Activated CD4-positive, alpha-beta T cell treated with anti-CD3 and anti-CD28 coated beads for 4 hours (primary cell): Measurements from ENCODE around the gene MSI1.

Experiments
- DNase-seq, 2 donors: peaks; one replicate each; pipeline ENCODE4 v3.0.0-alpha.2; 2020

Gene MSI1

GRCh38 chr12:120376934-120377572 lies 8.1 kb upstream of the MSI1 start:
- no peak for DNase-seq

DNA sequence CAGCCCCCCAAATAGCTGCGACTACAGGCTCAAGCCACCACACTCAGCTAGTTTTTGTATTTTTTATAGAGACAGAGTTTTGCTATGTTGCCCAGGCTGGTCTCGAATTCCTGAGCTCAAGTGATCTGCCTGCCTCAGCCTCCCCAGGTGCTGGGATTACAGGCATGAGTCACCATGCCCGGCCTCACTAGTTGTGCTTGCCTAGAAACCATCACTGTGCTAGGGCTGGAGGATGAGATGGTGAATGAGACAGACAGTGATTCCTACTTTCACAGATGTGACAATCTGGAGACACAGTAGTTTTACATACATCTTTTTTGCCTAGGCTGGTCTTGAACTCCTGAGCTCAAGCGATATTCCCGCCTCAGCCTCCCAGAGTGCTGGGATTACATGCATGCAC lies 7.5 kb upstream of the MSI1 start:
- DNase-seq = no peak

DNA sequence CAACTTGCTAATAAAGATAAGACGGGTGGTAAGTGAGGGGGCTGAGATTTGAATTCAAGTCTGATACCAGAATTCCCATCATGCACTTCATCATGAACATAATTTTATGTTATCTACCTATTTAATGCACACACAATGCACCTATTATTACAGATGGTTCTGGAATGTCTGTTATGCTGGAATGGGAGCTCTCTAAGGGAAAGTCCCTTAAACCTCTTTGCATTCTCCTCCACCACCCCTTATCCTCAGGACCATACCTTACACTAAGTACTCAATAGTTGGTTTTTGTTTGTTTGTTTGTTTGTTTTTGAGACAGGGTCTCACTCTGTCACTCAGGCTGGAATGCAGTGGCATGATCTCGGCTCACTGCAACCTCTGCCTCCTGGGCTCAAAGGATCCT lies 7.0 kb upstream of the MSI1 start:
- DNase-seq = no peak

DNA sequence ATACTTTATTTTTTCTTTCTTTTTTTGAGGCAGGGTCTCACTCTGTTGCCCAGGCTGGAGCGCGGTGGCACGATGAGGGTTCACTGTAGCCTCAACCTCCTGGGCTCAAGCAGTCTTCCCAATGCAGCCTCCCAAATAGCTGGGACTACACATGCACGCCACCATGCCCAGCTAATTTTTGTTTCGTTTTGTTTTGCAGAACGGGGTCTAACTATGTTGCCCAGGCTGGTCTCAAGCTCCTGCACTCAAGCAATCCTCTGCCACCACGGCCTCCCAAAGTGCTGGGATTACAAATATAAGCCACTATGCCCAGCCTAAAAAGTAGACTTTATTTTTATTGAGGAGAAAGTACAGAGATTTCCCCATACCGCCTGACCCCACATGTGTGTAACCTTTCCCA lies 4.7 kb upstream of the MSI1 start:
- DNase-seq = no peak

DNA sequence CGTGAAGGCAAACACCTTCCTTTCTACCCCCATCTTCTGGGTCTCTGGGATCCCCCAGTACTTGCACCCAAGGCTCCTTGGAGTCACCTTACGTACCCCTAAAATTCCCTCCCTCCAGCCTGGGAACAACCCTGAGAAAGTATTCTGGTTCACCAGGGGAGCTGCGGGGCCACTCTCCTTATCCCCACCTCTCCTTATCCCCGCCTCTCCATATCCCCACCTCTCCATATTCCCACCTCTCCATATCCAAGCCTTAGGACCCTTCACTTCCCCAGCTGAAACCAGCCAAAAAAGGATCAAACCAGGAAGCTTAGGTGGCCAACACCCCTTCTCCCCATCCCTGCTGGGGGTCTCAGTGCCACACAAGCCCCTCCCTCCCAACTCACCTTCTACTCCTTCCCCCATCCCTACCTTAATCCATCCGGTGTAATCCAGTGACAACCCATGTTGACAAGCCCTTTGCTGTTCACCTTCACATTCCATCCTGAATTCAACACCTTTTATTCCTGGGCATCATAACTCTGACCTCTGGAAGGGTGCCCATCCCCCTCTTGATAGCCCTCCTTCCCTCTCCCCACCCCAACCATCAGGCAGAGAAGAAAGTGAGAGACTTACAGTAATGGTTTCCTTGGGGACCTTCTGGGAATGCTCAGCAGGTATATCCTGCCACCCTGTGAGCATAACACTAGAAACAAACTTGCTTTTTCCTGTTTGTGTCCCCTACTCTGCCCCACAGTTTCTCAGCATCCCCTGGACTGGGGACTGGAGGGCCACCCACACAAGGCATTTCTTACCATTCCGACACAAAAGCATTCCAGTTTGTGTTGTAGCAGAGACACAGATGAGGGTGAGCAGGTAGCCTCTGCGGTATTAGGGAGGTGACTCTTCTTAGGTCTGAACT lies 1.6 kb upstream of the MSI1 start:
- no peak for DNase-seq

GRCh38 chr12:120369603-120370342 lies 809 bp upstream of the MSI1 start:
- no peak for DNase-seq

DNA sequence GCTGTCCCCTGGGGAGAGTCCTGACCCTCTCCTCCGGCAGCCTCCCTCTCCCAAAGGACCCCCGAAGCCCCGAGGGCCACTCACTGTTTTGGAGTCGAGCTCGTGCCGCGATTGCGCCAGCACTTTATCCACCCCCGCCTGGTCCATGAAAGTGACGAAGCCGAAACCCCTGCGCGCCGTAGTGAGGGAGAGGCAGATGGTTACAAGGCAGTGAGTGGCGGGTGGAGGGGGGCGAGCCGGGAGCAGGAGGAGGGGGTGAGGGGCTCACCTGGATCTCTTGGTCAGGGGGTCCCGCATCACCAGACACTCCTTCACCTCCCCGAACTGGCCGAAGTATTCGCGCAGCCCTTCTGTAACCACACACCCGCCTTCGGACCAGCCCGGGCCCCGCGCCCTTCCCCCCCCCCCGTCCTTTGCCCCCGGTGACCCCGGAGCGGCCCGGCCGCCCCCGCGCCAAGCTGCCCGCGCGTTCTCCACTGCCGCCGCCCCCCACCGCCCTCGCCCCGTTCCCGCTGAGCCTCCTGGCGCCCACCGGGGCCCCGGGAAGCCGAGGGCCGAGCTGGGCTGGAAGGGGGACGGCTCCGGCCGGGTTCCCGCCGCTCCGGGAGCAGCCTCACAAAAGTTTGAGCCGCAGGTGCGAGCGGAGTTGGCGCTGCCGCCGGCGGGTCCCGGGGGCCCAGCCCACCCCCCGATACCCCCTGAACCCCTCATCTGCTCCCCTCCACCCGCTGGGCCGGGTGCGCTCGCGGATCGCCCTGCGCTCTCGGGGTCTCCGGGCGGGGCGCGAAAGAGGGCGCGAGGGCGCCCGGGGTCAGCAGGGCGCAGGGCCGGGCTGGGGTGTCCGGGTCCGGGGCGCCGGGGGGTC lies 808 bp downstream of the MSI1 start:
- peak in 1 of 2 donors; percentile 20 for DNase-seq

DNA sequence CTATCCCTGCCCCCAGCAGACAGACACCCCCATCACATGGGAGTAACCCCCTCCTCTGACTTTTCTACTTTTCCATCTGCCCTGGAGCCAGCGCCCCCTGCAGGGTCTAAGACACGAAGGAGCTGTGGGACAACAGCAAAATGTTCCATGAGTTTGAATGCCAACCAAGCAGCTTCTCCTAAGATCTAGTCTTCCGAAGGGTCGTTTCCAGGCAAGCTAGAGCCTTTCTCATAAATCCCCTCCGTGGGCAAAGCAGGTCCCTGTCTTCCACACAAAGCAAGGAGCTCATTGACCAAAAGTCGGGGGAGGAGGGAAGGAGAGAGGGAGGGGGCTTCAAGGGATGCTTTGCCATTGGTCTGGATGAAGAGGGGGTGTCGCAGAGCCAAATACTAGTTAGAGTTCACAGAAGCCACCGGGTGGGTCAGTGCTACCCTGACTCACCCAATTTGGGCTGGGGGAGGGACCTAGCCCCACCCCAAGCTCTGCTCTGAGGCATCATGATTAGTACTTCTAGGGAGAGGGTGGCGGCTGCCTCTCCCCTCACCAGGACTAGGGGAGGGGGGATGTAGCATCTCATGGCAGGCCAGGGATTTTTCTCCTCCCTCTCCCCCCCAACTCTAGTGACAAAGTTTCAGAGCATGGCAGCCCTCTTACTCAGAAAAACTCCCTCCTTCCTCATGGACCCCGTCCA lies 1.6 kb downstream of the MSI1 start:
- DNase-seq = no peak

- DNase-seq = no peak
These were observed 2.1 kb downstream of the MSI1 start for GRCh38 chr12:120366845-120367232.

- DNase-seq = no peak
These were observed 2.6 kb downstream of the MSI1 start for GRCh38 chr12:120366341-120366705.

GRCh38 chr12:120365675-120366340 lies 3.2 kb downstream of the MSI1 start:
- no peak for DNase-seq

- no peak for DNase-seq
These were observed 4.5 kb downstream of the MSI1 start for GRCh38 chr12:120364487-120364886.

DNA sequence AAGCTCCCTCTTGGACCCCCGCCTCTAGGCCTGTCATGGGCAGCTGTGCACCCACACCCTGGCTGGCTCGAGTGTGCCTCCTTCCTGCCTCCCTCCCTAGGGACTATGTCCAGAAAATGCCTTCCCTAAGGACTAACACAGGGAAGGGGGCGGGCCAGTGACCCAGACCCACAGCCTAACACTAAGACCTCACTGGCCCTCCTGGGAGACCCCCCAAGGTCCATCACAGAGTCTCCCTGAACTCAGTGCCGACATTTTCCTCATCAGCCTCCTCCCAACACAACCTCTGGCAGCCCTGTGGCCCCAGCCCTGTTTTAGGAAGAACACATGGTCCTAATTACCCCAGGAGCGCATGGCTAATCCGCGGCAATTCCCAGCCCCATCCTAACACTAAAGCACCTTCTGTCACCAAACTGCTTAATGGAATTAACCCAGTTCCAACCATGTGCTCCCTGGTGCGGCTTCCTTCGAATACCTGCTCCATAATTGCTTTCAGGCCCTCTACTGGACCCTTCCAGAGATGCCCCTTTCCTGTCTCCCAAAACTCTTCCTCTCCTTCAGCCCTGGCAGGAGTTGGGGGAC lies 5.6 kb downstream of the MSI1 start:
- no peak for DNase-seq

- DNase-seq = no peak
These were observed 6.3 kb downstream of the MSI1 start for GRCh38 chr12:120362516-120363273.

DNA sequence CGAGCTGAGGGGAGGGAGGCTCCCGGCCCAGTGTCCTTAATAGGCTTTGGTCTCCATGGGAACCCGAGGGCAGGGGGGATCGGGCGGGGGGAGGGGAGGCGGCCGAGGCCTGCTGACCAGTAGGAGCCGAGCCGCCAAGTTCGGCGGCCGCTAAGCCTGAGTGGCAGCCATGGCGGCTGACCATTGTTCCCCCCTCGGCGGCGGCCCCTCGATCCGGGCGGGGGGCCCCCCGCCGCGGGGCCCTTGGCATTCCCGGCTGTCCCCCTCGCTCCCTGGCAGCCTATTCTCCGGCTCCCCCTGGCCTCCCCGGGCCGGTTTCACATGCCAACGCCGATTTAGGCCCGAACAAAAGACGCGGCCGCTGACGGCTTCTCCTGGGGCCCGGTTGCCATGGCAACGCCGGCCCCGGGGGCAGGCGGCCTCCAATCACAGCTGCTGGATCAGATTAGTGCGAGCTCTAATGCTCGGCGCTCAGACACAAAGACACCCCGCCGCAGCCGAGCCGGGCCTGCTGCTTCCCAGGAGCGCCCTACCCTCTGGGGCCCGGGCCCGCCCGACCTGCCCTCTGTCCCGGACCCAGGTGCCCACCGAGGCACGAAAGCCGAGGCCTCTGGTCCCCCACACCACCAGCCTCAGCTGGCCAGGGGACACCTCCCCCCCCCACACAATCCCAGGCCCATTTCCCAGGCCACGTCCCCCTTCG lies 7.3 kb downstream of the MSI1 start:
- DNase-seq = no peak

- DNase-seq = no peak
These were observed 9.8 kb downstream of the MSI1 start for GRCh38 chr12:120359128-120359527.

GRCh38 chr12:120358412-120359100 lies 10.4 kb downstream of the MSI1 start:
- DNase-seq = no peak

GRCh38 chr12:120357104-120357503 lies 11.9 kb downstream of the MSI1 start:
- DNase-seq = no peak

DNA sequence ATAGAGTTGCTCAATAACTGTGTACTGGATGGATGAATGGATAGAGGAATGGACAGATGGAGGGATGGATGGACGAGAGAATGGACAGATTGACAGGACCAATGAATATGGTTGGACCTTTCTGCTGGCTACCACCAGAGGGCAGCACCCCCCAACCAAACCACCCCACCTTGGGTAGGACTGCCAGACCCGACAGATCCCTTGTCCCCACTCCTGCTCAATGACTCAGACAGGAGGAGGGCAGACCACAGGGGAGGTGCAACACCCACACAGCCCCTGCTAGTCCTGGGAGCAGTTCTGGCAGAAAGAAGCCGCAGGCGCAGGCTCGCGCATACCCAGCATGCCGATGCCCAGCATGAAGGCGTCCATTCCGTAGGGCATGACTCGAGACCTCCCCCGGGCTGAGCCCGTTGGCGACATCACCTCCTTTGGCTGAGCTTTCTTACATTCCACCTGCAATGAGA lies 12.4 kb downstream of the MSI1 start:
- peak; percentile 76 to 80 for DNase-seq
